Fibroblast of the aortic adventitia (primary cell): ENCODE results near the gene PELI2. TPM values are rescaled to one million over a fixed set of nuclear protein-coding genes. Genes with fewer than 3 reads are reported as not detected.

Experiments
- DNase-seq: peaks from one replicate; pipeline ENCODE4 v3.0.0-alpha.2; 2010; ENCODE audit warnings: low read depth
- H3K4me3 ChIP-seq: 2 replicates; pipeline ENCODE4 v1.5.1; 2011; ENCODE audit warnings: low read depth, mild to moderate bottlenecking, control low read depth, low read length, moderate library complexity
- total RNA-seq: library from RNA; depleted of rRNA; stranded (reverse); fragments of >200 nt; gene quantifications from 2 replicates; pipeline ENCODE4 v1.2.3, GENCODE V29; 2012; ENCODE audit warnings: low replicate concordance
- TF ChIP-seq, protein P1 (sequence below): IDR thresholded peaks from 2 replicates; pipeline ENCODE4 v1.5.1; 2011; ENCODE audit warnings: mild to moderate bottlenecking, low read length, control low read depth, inconsistent platforms; ENCODE audit not compliant: insufficient read depth

The PELI2 gene
- total RNA-seq, 1 donor: 14.0 TPM

- TF ChIP-seq, protein P1, sequence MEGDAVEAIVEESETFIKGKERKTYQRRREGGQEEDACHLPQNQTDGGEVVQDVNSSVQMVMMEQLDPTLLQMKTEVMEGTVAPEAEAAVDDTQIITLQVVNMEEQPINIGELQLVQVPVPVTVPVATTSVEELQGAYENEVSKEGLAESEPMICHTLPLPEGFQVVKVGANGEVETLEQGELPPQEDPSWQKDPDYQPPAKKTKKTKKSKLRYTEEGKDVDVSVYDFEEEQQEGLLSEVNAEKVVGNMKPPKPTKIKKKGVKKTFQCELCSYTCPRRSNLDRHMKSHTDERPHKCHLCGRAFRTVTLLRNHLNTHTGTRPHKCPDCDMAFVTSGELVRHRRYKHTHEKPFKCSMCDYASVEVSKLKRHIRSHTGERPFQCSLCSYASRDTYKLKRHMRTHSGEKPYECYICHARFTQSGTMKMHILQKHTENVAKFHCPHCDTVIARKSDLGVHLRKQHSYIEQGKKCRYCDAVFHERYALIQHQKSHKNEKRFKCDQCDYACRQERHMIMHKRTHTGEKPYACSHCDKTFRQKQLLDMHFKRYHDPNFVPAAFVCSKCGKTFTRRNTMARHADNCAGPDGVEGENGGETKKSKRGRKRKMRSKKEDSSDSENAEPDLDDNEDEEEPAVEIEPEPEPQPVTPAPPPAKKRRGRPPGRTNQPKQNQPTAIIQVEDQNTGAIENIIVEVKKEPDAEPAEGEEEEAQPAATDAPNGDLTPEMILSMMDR: no peak
- H3K4me3 ChIP-seq: no peak overlapping the region
- no peak for DNase-seq
Measured at GRCh38 chr14:56322531-56322930, 204.3 kb downstream of the PELI2 start.

GRCh38 chr14:56324454-56324853 is 206.2 kb downstream of the PELI2 start:
- no peak overlapping the region for H3K4me3 ChIP-seq
- no peak for DNase-seq
- TF ChIP-seq, protein P1: no peak

- DNase-seq: peak; percentile 26
- H3K4me3 ChIP-seq: no peak overlapping the region
- TF ChIP-seq, protein P1: no peak
Measured at GRCh38 chr14:56324856-56325699, 206.9 kb downstream of the PELI2 start.

DNA sequence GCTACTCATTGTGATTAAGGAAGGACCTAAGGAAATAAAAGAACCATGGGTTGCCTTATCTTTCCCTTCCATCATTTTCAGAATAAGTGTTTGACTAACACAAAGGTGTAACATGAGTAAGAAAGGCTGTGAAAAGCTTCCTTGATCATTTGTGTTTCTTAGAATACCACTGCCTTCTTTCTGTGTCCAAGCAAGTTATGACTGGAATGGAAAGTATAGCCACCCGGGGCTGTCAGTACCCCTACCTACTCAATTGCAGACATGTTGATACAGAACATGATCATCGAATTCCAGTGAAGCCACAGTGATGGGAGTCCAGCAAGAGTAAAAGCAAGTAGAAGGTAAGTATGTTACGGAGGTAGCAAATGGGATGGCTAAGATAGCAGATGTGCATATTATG is 209.8 kb downstream of the PELI2 start:
- TF ChIP-seq, protein P1: no peak
- DNase-seq: no peak
- no peak overlapping the region for H3K4me3 ChIP-seq

DNA sequence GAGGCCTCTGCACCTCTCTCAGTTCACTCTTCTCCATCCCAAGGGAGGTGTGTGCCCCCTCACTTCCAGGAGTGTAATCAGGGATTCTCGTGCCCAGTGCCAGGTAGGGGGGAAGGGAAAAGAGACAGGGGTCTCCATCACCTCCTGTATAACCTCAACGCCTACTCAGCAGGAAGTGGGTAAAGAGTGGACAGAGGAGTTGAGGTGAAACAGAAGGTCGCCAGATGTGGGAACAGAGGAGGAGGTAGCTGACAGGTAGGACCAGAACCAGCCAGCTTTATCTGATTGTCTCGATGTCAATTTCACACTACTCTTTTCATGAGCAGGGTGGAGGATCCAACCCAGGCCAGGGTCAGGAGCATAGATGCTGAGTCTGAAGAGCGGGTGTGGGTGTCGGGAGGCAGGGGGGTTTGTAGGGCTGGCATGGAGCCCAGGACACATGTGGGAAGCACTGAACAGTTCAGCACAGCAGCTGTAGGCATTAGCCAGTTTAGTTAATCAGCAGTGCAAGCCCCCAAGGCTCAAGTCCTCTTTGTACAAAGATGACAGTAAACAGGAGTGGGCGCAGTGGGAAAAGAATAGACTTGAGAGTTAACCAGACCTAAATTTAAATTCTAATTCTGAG is 213.5 kb downstream of the PELI2 start:
- DNase-seq: no peak

GRCh38 chr14:56333359-56334292 is 215.4 kb downstream of the PELI2 start:
- DNase-seq: peak; percentile 75
- H3K4me3 ChIP-seq: no peak overlapping the region
- TF ChIP-seq, protein P1: no peak

More for the DNA sequence above, 213.5 kb downstream of the PELI2 start:
- TF ChIP-seq, protein P1: no peak
- no peak overlapping the region for H3K4me3 ChIP-seq
